Keratinocyte (primary cell): ENCODE measurements around the gene CLEC16A. TPM values are rescaled to one million over a fixed set of nuclear protein-coding genes. Genes with fewer than 3 reads are reported as not detected.

Source experiments
- DNase-seq: peaks from one replicate; pipeline ENCODE4 v3.0.0-alpha.2; 2011; ENCODE audit warnings: low read depth, missing footprints, low spot score
- FAIRE-seq: peaks from 2 replicates; lab custom pipeline; 2011; peaks lifted over from hg19 to GRCh38; lab: Jason Lieb, UNC
- H2AFZ ChIP-seq: 2 replicates; pipeline ENCODE4 v1.6.0; 2012; ENCODE audit warnings: low read length, control low read depth, inconsistent platforms; ENCODE audit not compliant: control insufficient read depth
- H3K27ac ChIP-seq: 2 replicates; pipeline ENCODE4 v1.5.1; 2011; ENCODE audit warnings: low read length; ENCODE audit not compliant: control insufficient read depth, insufficient read depth
- H3K27me3 ChIP-seq: 3 replicates; pipeline ENCODE4 v1.6.0; 2011; ENCODE audit warnings: low read length; ENCODE audit not compliant: control insufficient read depth, insufficient read depth; ENCODE audit errors: extremely low read depth
- H3K36me3 ChIP-seq, 2 experiments: 2 replicates in 1 of 2; 3 replicates in 1 of 2; pipeline ENCODE4 v1.5.1; 2011; ENCODE audit warnings: low read length in 2 of 2, mild to moderate bottlenecking in 1 of 2; ENCODE audit not compliant: control insufficient read depth in 2 of 2, insufficient read depth in 2 of 2; ENCODE audit errors: extremely low read depth in 1 of 2
- H3K4me1 ChIP-seq: 3 replicates; pipeline ENCODE4 v1.5.1; 2011; ENCODE audit warnings: low read length; ENCODE audit not compliant: control insufficient read depth, insufficient read depth; ENCODE audit errors: extremely low read depth
- H3K4me2 ChIP-seq: 3 replicates; pipeline ENCODE4 v1.6.0; 2011; ENCODE audit warnings: low read depth, low read length; ENCODE audit not compliant: control insufficient read depth, insufficient read depth; ENCODE audit errors: extremely low read depth
- H3K4me3 ChIP-seq, 3 experiments: fragments of 200-600 bp in 1 of 3; sonication (generic) in 1 of 3; 2 replicates in 2 of 3; 3 replicates in 1 of 3; pipeline ENCODE4 v1.5.1; 2011 to 2016; ENCODE audit warnings: low read length in 3 of 3, mild to moderate bottlenecking in 3 of 3, control low read depth in 2 of 3, inconsistent platforms in 1 of 3, low read depth in 1 of 3, mixed read lengths in 1 of 3, mixed run types in 1 of 3, moderate library complexity in 1 of 3; ENCODE audit not compliant: control insufficient read depth in 2 of 3, insufficient read depth in 2 of 3; ENCODE audit errors: extremely low read depth in 1 of 3
- H3K79me2 ChIP-seq: 2 replicates; pipeline ENCODE4 v1.6.0; 2012; ENCODE audit warnings: low read length; ENCODE audit not compliant: control insufficient read depth, insufficient read depth
- H3K9ac ChIP-seq: 3 replicates; pipeline ENCODE4 v1.6.0; 2011; ENCODE audit warnings: low read length; ENCODE audit not compliant: control insufficient read depth, insufficient read depth; ENCODE audit errors: extremely low read depth
- H3K9me1 ChIP-seq: 3 replicates; pipeline ENCODE4 v1.6.0; 2011; ENCODE audit warnings: low read length; ENCODE audit not compliant: control insufficient read depth, insufficient read depth; ENCODE audit errors: extremely low read depth
- H3K9me3 ChIP-seq: 2 replicates; pipeline ENCODE4 v1.5.1; 2012; ENCODE audit warnings: low read depth, low read length; ENCODE audit not compliant: control insufficient read depth
- H4K20me1 ChIP-seq: 3 replicates; pipeline ENCODE4 v1.6.0; 2011; ENCODE audit warnings: low read length; ENCODE audit not compliant: control insufficient read depth, insufficient read depth; ENCODE audit errors: extremely low read depth
- CTCF ChIP-seq, 3 experiments: IDR thresholded peaks in 1 of 3; conservative IDR thresholded peaks in 1 of 3; optimal IDR thresholded peaks in 1 of 3; 2 replicates in 2 of 3; 3 replicates in 1 of 3; pipeline versions ENCODE3 to v1.5.1; 2011; ENCODE audit warnings: low read length in 3 of 3, mild to moderate bottlenecking in 3 of 3, moderate library complexity in 2 of 3, control low read depth in 1 of 3, inconsistent platforms in 1 of 3; ENCODE audit not compliant: insufficient read depth in 2 of 3; ENCODE audit errors: extremely low read depth in 1 of 3
- EZH2 ChIP-seq: IDR thresholded peaks from one replicate; pipeline ENCODE4 v1.6.1; 2012; ENCODE audit warnings: inconsistent platforms, mild to moderate bottlenecking, low read length, moderate library complexity
- dilution Hi-C: fragments of 300-500 bp; cut with MboI; formaldehyde crosslinking; loops from one replicate; pipeline ENCODE4 v1.7.0; 2020; ENCODE audit warnings: low sequenced_read_pairs; ENCODE audit not compliant: extremely low pct_ligation_motif_present
- polyA plus RNA-seq, 5 experiments: library from polyadenylated mRNA; depleted of rRNA in 3 of 5; stranded (reverse) in 3 of 5; stranded (forward) in 1 of 5; unstranded in 1 of 5; fragments of >200 nt; gene quantifications; 1 replicate in 1 of 5; 2 replicates in 3 of 5; 3 replicates in 1 of 5; pipeline versions ENCODE4 v1.2.1 to v1.2.3, GENCODE V29; 2011 to 2012; ENCODE audit warnings: missing spikeins in 2 of 5, low read depth in 1 of 5, low replicate concordance in 1 of 5

Gene CLEC16A
- polyA plus RNA-seq, 1 donor (not counting 4 experiments of a cell fraction or from before 2014, with no cell fraction given), result 9.5 TPM

- Histone ChIP-seq H3K27me3 (no peaks in the 10 kb centered on the region), H3K27ac (peak overlapping the region; percentile 70), H3K9ac (no peak overlapping the region), H3K4me3 (no peak overlapping the region), H4K20me1 (no peaks in the 10 kb centered on the region), H3K4me1 (peaks cover 25% of the 10 kb centered on the region), H2AFZ (no peak overlapping the region), H3K9me1 (no peaks in the 10 kb centered on the region), H3K4me2 (peak overlapping the region; percentile 65), H3K79me2 (no peaks in the 10 kb centered on the region), H3K9me3 (no peaks in the 10 kb centered on the region), H3K36me3 (peaks cover 0 to 7% of the 10 kb centered on the region in 2 experiments)
- dilution Hi-C loops, result no loop called here
- FAIRE-seq (peak; percentile 90), DNase-seq (peak; percentile 90)
- no peak for TF ChIP-seq EZH2
- no peak for TF ChIP-seq CTCF (optimal IDR thresholded peaks at IDR 0.05 in 1 of 3, IDR thresholded peaks at IDR 0.05 in 1 of 3, conservative IDR thresholded peaks at IDR 0.05 in 1 of 3; ENCODE audit: extremely low read depth in 1 of 3, insufficient read depth in 2 of 3, low read length in 3 of 3)
Measured at GRCh38 chr16:11016993-11017392, 72.6 kb downstream of the CLEC16A start.

GRCh38 chr16:11017499-11017898, 73.1 kb downstream of the CLEC16A start:
- TF ChIP-seq CTCF (optimal IDR thresholded peaks at IDR 0.05 in 1 of 3, IDR thresholded peaks at IDR 0.05 in 1 of 3, conservative IDR thresholded peaks at IDR 0.05 in 1 of 3; ENCODE audit: extremely low read depth in 1 of 3, insufficient read depth in 2 of 3, low read length in 3 of 3) (no peak), EZH2 (no peak)
- Histone ChIP-seq H4K20me1 (no peaks in the 10 kb centered on the region), H3K27me3 (no peaks in the 10 kb centered on the region), H3K79me2 (no peaks in the 10 kb centered on the region), H3K9ac (no peak overlapping the region), H3K9me1 (no peaks in the 10 kb centered on the region), H3K4me1 (peaks cover 25% of the 10 kb centered on the region), H3K27ac (peak overlapping the region; percentile 57), H2AFZ (no peak overlapping the region), H3K9me3 (no peaks in the 10 kb centered on the region), H3K36me3 (peaks cover 0 to 7% of the 10 kb centered on the region in 2 experiments), H3K4me2 (peak overlapping the region; percentile 39), H3K4me3 (no peak overlapping the region)
- dilution Hi-C loops, result no loop called here
- DNase-seq (no peak), FAIRE-seq (no peak)
